HG03196 (cell line): ENCODE results near the gene GRHPR.
"Not testable (repeated sequence)": the region's sequence is repeated elsewhere in the genome, so short reads cannot be mapped to it uniquely, and the experiment has no call there.

Source experiments
- ATAC-seq: cut with Tn5 transposase; IDR thresholded peaks from one replicate; pipeline ENCODE4 v1.9.1; 2021; ENCODE audit not compliant: unreplicated experiment

The GRHPR gene

GRCh38 chr9:37422289-37423104 is at the start of gene GRHPR:
TSS of gene GRHPR (plus strand) at chr9:37422696. CDS start at chr9:37422751, 55 bp downstream.
- peak; percentile 91 for ATAC-seq

- ATAC-seq, result no peak
These were observed 49.7 kb upstream of the GRHPR start for GRCh38 chr9:37372839-37373238.

GRCh38 chr9:37373621-37374020 is 48.9 kb upstream of the GRHPR start:
- ATAC-seq, result no peak

- ATAC-seq, result no peak
These were observed 47.6 kb upstream of the GRHPR start for GRCh38 chr9:37374892-37375291.

GRCh38 chr9:37377688-37378612 is 44.5 kb upstream of the GRHPR start:
- ATAC-seq, result no peak

GRCh38 chr9:37378613-37379004 is 43.9 kb upstream of the GRHPR start:
- ATAC-seq, result no peak

- ATAC-seq, result no peak
These were observed 42.7 kb upstream of the GRHPR start for GRCh38 chr9:37379835-37380234.

- ATAC-seq, result no peak
These were observed 41.9 kb upstream of the GRHPR start for GRCh38 chr9:37380570-37380969.

GRCh38 chr9:37381094-37381741 is 41.3 kb upstream of the GRHPR start:
- no peak for ATAC-seq

- no peak for ATAC-seq
These were observed 40.1 kb upstream of the GRHPR start for GRCh38 chr9:37382161-37382981.

GRCh38 chr9:37382982-37383357 is 39.5 kb upstream of the GRHPR start:
- ATAC-seq, result no peak

GRCh38 chr9:37383393-37383792 is 39.1 kb upstream of the GRHPR start:
- ATAC-seq, result no peak

GRCh38 chr9:37383876-37384746 is 38.4 kb upstream of the GRHPR start:
- ATAC-seq, result no peak

GRCh38 chr9:37385286-37385685 is 37.2 kb upstream of the GRHPR start:
- ATAC-seq, result no peak

- no peak for ATAC-seq
These were observed 35.5 kb upstream of the GRHPR start for GRCh38 chr9:37386988-37387387.

GRCh38 chr9:37390759-37391158 is 31.7 kb upstream of the GRHPR start:
- peak; percentile 82 for ATAC-seq

GRCh38 chr9:37392272-37392671 is 30.2 kb upstream of the GRHPR start:
- ATAC-seq, result no peak

- ATAC-seq, result no peak
These were observed 27.3 kb upstream of the GRHPR start for GRCh38 chr9:37395229-37395628.

- no peak for ATAC-seq
These were observed 26.8 kb upstream of the GRHPR start for GRCh38 chr9:37395663-37396062.

- ATAC-seq, result not testable (repeated sequence)
These were observed 24.5 kb upstream of the GRHPR start for GRCh38 chr9:37397948-37398347.
